COLO668 (cell line): ENCODE results near the gene CACNA1B.
"Not testable (repeated sequence)": the region's sequence is repeated elsewhere in the genome, so short reads cannot be mapped to it uniquely, and the experiment has no call there.

Experiments
- DNase-seq: peaks from one replicate; lab custom pipeline; 2025; ENCODE audit not compliant: unreplicated experiment; lab: John Stamatoyannopoulos, UW

The CACNA1B gene

GRCh38 chr9:138112090-138112748, 234.6 kb downstream of the CACNA1B start:
- no peak for DNase-seq

GRCh38 chr9:138112791-138113600, 235.4 kb downstream of the CACNA1B start:
- no peak for DNase-seq

- DNase-seq, result not testable (repeated sequence)
Measured at GRCh38 chr9:138113701-138114325, 236.2 kb downstream of the CACNA1B start.

GRCh38 chr9:138114501-138115245, 237.1 kb downstream of the CACNA1B start:
- DNase-seq, result no peak

- no peak for DNase-seq
Measured at GRCh38 chr9:138115506-138115905, 237.9 kb downstream of the CACNA1B start.

- DNase-seq, result no peak
Measured at GRCh38 chr9:138116521-138116920, 238.9 kb downstream of the CACNA1B start.

GRCh38 chr9:138117101-138117750, 239.6 kb downstream of the CACNA1B start:
- no peak for DNase-seq

GRCh38 chr9:138117836-138118235, 240.3 kb downstream of the CACNA1B start:
- DNase-seq, result no peak

- DNase-seq, result no peak
Measured at GRCh38 chr9:138118601-138119071, 241.1 kb downstream of the CACNA1B start.

GRCh38 chr9:138119202-138120027, 241.8 kb downstream of the CACNA1B start:
- DNase-seq, result no peak

GRCh38 chr9:138120072-138120471, 242.5 kb downstream of the CACNA1B start:
- no peak for DNase-seq

GRCh38 chr9:138120511-138121437, 243.2 kb downstream of the CACNA1B start:
- DNase-seq, result no peak

GRCh38 chr9:138121438-138122050, 244.0 kb downstream of the CACNA1B start:
- no peak for DNase-seq

GRCh38 chr9:138122201-138122600, 244.6 kb downstream of the CACNA1B start:
- no peak for DNase-seq

- DNase-seq, result no peak
Measured at GRCh38 chr9:138122676-138123075, 245.1 kb downstream of the CACNA1B start.

- no peak for DNase-seq
Measured at GRCh38 chr9:138123086-138123485, 245.5 kb downstream of the CACNA1B start.

GRCh38 chr9:138126090-138126857, 248.7 kb downstream of the CACNA1B start:
- not testable (repeated sequence) for DNase-seq
